GM18508 (cell line): Measurements from ENCODE around the gene CA9.

Experiments
- ATAC-seq: cut with Tn5 transposase; IDR thresholded peaks from one replicate; pipeline ENCODE4 v1.9.1; 2021; ENCODE audit warnings: moderate number of reproducible peaks; ENCODE audit not compliant: insufficient read depth, unreplicated experiment

The CA9 gene

DNA sequence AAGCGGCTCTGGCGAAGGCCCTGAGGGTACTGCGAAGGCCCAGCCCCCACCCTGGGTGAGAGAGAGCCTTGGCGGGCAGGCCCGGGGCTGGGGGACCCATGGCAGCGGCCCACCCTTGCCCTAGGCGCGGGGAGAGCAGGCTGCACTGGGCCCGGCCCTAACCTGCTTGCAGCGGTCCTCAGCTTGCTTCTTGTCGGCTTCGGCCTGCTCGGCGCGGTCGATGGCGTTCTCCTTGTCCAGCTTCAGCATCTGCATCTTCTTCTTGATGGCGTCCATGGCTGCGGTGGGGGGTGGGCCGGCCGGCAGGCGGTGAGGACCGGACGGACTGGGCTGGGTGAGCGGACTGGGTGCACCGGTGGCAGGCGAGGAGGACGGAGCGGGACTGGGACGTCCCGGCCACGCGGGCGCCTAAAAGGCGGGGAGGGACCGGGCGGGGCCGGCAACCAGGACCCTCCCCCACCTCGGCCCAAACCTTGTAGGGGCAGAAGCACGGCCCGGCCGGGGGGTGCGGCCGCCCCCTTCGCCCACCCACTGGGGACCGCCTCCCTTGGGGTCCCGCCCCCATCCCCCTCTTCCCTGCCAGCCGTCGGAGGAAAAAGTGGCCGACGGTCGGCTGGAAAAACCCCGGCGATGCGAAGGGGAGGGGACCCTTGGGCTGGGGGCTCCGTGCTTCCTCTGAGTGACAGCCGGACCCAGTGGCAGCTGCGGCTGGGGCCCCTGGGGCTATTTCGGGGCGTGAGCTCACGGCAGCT lies 16.0 kb downstream of the CA9 start, which contains the start of gene TPM2:
TPM2 (minus strand) TSS at position 384 of the 752 bp plus-strand sequence; CDS start at position 276, 108 bp downstream.
- ATAC-seq, result no peak

DNA sequence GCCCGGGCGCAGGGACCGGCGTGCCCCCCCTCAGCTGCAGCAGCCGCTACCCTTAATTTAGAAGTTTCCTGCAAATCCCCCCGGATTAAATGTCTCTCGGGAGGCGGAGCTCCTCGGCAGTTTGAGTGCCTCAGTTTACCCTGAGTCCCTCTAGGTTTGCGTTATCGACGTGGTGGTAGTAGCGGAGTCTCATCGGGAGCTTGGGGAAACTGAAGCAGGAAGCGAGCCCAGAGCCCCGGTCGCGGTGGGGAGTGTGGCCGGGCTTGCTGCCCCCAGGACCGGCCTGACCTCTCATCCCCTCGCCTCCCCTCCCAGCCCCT lies 16.5 kb downstream of the CA9 start:
- ATAC-seq, result no peak

DNA sequence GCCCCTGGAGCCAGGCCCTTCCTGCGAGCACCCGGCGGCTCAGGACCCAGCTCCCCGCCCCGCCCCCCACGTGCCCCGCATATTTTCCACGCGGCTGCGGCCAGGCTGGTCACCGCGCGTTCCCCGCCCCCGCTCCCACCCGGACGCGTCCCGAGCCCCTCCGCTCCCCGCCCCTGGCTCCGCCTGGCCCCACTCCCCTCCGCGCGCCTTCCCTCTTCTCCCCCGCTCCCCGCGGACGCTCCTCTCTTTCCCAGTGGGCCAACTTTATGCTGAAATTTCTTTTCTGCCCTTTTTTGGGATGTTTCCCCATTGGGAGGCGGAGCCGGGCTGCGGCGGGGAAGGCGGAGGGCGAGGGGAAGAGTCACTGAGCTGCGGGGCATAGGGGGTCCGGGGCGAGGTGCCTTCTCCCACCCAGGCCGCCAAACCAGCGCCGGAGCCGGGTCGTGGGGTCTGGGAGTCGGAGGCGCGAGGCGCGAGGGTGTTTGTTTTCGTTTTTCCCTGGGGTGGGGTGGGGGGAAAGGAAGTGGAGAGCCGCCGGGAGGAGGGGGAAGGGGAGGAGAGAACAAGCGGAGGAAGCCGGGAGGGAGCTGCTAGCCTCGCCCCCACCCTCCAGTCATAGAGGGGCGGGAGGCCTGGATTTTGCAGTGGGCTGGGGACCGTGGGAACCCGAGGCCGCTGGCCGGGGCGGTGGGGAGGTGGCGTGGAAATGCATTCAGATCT lies 17.0 kb downstream of the CA9 start:
- ATAC-seq, result no peak

DNA sequence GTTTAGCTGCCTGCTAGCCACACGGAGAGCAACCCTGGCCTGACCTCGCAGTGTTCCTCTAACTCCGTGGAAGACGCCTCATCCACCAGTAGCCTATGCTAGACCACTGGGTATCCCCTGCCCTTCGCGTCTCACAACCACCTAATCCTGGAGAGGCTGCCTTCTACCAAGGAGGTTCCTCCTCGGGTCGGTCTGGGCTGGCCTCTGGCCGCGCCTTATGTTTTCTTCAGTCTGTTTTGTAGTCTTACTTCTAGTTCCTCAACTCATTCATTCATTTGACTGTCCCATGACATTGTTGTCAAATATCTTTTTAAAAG lies 17.6 kb downstream of the CA9 start:
- ATAC-seq, result no peak

DNA sequence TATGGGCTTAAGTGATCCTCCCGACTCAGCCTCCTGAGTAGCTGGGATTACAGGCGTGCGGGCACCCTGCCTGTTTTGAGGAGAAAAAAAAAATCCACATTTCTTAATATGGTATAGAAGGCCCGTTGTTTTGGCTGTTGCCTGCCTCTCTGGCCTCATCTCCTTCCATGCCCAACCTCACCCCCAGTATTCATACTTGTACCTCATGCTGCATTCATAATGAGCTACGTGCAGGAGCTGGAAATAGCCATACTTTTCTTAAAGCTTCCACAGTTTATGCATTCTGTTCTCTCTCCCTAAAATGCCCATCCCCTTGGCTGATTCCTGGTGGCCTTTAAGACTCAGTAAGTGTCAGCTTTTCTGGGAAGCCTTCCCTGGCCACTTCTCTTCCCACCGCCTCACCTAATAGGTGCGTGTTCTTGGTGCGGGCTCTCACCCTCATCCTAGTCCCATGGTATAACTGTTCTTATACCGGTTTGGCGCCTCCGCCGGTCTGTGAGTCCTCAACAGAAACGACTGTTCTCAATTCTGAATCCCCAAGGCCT lies 18.1 kb downstream of the CA9 start:
- no peak for ATAC-seq

DNA sequence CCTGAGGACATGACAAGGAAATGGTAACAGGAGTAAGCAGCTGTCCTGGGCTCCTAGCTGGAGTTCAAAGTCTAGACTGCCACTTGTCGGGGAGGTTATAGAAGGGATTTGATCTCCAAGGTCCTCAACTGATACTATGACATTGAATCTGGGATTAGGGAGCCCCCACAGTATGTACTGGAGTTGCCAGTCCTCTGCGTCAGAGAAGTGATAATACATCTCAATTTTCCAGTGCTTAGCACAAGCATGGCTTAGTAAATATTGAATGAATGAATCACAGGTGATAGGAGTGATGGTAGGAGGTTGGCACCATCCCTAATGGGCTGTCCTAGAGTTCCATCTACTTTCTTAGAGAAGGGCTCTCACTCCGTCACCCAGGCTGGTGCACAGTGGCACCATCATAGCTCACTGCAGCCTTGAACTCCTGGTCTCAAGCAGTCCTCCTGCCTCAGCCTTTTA lies 22.2 kb downstream of the CA9 start:
- no peak for ATAC-seq

DNA sequence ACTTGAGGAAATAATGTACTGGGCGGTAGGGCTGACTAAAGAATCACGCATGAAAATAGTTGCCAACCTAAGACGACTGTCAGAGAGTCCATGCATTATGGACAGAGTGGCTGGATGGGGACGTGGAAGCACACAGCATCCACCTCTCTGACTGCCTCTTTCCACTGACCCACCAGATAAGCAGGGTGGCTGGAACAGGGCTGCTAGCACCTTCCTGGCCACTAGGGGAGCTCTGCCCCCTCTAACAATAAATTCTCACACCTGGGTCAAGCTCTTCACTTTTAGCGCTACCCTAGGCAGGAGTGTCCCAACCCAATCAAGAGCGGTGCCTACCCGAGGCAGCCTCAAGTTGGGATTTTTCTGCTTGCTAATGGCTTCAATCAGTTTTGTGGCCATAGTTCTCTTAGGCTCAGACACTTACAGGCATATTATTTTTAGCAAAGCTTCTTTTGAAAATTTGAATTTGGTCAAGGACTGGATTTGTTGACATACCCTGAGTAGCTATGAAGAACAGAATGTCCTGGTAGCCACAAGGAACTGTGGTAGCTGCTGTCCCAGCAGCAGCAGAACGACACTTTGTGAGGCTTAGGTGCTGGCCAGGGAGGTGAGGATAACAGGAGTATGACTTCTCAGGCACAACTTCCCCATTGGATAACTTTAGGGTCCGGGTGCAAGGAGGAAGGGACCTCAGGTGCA lies 22.9 kb downstream of the CA9 start:
- ATAC-seq, result no peak

DNA sequence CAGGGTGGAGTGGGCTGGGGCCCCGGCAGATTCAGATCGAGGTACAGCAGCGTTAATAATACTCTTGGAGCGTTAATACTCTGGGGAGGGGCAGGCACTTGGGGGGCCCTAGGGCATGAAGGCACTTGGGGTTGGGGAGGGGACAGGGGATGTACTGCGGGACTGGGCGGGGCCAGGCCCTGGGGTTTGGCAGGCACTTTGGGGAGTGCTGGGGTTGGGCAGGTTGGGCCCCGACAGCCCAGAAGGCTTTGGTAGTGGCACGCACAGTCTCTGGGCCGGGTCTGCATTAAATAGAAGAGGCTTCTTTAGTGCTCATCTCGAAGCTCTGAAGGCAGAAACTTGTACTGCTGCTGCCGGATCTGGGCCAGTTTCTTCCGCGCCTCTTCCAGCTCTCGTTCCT lies 23.8 kb downstream of the CA9 start:
- no peak for ATAC-seq

DNA sequence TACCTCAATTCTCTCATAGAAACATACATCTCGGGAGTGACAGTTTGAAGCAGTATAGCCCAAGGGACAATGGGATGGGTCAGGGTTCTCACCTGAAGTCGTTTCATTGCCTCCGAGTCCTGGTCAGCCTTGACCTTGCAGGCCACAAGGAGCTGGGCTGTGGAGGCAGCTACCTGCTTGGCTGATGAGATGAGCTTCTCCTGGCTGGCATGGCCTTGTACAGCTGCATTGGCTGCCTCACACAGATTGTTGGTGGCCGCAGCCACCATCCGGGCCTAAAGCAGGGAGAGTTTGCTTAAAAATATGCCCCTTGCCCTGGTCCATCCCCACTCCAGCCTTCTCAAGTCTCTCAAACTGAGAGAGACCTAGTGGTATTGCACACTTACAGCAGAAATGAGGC lies 24.5 kb downstream of the CA9 start:
- ATAC-seq, result no peak

DNA sequence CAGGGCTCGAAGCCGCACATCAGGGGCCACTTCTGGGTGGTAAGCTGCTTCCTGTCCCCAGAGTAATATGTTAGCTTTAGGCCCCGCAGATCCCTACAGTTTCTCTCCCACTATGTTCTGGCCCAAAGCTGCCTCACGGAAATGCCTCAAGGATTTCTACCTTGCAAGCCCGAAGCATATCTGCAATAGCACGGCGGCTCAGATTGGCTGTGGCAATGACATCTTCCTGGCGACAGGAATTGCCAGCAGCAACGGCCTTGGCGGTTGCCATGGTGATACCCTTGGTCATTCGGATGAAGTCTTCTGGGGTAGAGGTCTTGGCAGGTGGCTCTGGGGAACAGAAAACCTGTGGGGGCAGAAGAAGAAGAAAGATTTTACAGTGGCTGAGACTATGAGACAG lies 26.3 kb downstream of the CA9 start:
- no peak for ATAC-seq

DNA sequence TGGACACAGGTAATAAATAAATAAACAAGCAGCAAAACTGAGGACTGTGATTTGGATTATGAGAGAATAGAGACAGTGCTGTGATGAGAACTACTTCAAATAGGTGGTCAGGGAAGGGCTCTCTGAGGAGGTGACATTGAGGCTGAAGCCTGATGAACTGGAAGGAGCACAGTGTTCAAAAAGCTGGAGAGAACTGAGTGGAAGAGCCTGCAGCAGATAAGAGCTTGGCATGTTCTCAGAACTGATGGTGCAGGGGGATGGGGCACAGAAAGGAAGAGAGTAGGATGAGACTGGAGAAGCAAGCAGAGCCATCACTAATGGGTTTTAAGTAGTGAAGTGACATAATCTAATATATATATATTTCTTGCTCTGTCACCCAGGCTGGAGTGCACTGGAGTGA lies 27.2 kb downstream of the CA9 start:
- no peak for ATAC-seq

DNA sequence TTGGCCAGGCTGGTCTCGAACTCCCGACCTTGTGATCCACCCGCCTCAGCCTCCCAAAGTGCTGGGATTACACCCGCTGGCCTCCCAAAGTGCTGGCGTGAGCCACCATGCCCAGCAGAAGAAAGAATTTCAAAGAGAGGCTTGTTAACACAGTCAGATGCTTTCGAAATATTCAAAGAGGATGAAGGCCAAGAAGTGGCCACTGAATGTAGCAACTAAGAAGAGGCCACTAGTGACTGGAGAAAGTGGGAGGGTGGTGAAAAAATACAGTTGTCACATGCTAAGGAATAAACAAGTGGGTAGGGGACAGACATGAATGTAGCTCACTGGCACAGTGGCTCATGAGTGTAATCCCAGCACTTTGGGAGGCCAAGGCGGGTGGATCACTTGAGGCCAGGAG lies 29.0 kb downstream of the CA9 start:
- ATAC-seq, result no peak

DNA sequence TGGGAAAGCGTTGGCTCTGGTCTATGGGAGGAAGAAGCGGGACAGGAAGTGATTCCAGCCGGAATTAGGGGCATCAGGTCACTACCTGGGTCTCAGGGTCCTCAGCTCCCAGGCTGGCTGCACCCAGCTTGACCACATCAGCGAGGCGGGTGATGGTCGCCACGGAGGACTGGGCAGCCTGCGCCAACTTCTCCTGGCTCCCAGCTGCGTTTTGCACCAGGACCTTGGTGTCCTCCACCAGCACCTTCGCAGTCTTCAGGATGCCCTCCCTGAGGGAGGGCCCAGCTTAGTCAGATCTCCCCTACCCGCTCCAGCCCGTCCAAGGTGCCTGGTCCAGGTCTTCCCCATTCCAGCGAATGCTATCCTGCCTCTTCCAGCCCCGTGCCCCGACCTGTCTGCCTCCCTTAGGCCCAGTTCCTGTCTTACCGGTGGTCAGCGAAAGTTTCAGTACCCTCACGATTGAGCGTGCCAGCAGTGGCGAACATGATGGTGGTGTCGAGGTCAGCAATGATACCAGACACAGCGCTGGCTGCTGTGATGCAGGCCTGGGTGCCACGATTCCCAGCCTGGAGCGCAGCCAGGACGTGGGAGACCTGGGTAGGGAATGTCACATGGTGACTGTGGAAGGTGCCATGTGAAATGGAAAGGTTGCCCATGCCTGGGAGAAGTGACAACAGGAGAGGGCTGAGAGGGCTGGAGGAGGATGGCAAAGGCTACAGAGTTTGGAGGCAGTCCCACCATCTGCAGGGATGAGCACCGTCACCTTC lies 30.4 kb downstream of the CA9 start:
- no peak for ATAC-seq

DNA sequence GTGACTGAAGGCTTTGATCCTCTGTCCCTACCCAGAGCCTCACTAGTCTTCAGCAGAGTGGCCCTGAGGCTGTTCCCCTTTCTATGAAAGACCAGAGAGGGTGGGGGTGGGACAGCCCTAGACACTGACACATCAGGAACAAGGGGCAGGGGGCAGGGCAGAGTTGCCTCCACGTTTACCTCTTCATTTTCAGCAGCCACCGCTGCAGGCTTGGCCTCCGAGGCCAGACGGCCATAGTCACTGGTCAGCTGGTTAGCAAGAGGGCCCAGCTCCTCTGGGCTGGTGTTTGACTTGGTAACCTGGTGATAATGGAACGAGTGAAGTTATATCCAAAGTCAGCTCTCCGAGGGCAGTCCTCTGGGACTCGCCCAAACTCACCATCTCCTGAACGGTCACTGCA lies 31.6 kb downstream of the CA9 start:
- no peak for ATAC-seq

DNA sequence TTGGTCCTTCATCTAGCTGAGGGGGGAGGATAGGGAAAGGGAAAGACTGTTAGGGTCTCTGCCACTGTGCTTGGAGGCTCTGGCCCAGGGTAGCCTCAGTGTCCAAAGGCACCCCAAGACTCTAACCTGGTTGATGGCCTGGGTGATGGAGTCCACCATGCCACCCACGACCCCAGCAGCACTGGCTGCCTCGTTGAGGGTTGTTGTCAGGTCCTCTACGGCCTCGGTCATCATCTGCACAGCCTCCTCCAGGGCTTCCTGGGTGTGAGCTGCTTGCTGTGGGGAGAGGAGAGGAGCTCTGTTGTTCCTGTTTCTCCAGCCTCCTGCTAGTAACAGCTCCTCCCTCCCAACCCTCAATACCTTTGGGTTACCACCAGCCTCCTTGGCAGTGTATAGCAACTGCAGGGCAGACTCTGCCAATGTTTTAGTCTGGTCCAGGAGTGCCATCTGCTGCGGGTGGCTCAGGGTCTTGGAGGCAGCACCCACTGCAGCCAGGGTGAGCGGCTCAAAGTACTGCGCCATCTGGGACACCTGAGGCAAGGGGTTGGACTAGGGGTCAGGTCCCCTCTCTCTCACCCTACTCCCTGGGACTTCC lies 32.2 kb downstream of the CA9 start:
- ATAC-seq, result no peak

DNA sequence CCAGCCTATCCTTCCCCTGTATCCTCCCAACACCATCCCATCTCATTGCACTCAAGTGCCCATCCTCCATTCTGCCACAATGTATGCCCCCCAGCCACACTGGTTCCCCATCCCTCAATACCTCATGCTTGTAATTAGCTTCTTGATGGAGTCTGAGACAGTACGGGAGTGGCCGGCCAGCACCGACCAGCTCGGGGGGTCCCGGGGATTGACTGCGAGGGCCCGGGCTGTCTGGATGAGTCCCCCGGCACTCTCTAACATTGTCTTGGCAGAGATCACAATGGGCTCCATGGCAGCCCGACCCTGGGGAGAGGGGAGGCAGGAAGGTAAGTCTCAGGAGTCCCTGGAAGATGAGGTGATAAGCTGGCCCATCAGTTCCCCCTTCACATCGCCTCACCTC lies 33.2 kb downstream of the CA9 start:
- no peak for ATAC-seq

DNA sequence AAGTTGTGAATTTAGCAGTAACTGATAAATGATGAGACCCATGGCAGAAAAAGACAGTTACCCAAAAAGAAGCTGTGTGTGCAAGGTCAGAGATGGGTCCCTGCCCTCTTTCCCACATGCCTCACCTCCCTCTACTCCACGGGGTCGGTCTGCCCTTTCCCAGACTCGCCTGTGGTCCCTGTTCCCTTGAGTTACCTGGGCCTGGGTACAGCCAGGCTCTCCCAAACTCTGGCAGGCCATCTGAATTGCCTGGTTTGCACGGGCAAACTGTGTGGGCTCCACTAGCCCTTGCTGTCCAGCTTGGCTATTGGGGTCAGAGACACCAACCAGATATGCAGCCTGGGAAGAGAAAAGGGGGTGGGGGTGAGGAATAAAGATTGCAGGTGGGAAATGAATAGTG lies 34.4 kb downstream of the CA9 start:
- ATAC-seq, result no peak

DNA sequence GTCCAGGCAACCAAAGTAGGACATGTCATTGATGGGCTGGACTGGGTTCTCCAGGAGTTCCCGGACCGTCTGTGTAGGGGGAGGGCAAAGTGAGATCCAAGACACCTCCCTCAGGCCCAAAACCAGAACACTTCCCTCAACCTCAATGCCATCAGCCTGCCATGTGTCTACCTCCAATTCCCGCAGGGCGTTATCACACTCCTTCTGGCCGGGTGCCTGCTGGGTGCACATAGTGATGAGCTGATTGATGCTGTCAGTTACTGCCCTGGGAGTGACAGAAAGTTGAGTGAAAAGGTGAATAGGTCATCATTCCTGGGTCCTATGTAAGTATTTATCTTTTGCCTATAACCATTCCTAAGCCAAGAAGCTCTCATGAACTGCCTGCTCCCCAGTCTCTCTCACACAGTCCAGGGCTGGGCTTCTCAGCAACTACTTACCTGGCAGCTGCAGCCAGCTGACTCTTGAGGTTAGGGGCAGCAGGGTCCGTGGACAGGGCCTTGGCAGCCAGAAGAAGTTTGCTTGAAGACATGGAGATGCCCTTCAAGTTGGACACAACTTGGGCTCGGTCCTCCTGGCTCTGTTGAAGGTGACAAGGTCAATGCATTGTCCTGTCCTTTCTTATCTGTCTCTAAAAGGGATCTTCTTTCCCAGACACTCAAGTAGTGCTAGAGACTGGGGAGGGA lies 37.2 kb downstream of the CA9 start:
- no peak for ATAC-seq

DNA sequence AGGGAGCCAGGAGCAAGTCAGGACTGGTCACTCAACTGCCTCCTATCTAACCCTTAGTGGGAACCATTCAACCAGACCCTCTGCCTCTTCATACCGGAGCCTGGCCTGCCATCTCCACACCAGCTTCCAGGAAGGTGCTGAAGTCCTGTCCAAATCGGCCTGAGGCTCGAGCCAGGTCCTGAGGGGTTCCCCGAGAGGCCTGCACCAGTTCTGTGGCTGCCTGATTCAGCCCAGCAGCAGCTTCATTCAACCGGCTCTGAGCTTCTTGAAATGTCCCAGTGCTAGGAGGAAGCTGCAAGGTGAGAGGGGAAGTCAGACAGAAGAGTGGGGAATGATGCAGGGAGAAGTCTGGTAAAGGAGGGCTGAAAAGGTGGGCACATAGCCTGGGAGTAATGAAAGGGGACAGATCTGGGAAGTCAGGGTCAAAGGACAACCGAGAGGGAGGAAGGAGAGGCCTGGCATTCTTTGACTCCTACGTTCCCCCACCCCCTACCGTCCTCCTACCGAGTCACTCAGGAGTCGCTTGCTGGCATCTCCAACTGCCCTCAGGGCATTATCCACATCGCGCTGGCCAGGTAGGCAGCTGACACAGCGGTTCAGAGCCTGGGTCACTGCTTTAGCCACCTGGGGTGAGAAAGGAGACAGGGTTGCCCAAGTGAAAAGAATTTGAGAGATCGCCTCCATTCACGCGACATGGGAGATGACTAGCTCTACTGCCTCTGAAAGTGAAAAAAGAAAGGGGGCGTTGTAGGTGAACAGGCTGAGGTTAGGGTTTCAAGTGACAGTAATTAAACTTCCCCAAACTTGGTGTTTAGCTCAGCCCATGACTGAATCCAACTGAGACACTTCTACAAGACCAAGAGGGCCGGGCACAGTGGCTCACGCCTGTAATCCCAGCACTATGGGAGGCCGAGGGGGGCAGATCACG lies 38.0 kb downstream of the CA9 start:
- ATAC-seq, result no peak
